Measurements from ENCODE around the gene SIRPB2.
A peak's percentile ranks its signal among the peaks of the same experiment; 100 is the strongest.

The SIRPB2 gene

DNA sequence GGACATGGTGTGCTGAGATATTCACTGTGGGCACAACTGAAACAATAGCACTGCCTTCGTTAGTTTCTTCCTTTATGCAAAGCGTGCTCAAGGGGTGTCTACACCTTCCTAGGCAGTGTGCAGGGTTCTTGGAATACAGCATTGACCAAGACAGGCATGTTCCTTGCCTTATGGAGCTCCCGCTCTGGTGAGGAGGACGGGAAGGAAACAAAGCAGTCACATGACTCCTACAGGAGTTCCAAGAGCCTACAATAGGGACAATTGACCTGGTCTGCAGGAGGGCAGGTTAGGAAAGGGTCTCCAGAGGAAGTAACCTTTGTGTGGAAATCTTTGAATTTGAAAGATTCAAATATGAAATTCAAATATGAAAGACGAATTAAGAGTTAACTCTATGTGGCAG lies 25.8 kb upstream of the SIRPB2 start:
- TF ChIP-seq, protein P1, sequence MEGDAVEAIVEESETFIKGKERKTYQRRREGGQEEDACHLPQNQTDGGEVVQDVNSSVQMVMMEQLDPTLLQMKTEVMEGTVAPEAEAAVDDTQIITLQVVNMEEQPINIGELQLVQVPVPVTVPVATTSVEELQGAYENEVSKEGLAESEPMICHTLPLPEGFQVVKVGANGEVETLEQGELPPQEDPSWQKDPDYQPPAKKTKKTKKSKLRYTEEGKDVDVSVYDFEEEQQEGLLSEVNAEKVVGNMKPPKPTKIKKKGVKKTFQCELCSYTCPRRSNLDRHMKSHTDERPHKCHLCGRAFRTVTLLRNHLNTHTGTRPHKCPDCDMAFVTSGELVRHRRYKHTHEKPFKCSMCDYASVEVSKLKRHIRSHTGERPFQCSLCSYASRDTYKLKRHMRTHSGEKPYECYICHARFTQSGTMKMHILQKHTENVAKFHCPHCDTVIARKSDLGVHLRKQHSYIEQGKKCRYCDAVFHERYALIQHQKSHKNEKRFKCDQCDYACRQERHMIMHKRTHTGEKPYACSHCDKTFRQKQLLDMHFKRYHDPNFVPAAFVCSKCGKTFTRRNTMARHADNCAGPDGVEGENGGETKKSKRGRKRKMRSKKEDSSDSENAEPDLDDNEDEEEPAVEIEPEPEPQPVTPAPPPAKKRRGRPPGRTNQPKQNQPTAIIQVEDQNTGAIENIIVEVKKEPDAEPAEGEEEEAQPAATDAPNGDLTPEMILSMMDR (IDR thresholded peaks at IDR 0.05), result no peak
- no peak overlapping the region for H3K4me3 ChIP-seq
- no peak for DNase-seq (ENCODE audit: low spot score)
- H3K27ac ChIP-seq, result no peak overlapping the region

DNA sequence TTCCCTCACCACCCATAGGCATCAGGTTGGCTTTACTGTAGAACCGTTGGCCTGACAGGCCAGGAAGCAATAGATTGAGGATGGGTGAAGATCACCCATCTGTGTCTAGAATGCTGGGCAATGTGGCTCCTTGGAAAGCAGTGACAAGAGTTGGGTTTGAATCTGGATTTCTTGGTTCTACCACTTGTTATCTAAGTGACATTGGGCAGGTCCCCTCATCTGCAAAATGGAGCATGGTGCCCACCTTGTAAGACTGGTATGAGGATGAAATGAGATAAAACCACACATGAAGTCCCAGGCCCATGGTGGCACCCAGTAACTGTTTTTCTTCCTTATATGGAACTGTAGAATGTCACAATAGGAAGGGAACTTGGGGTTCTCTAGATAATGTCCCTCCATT lies 22.6 kb upstream of the SIRPB2 start:
- TF ChIP-seq, protein P1 (IDR thresholded peaks at IDR 0.05), result no peak
- DNase-seq (ENCODE audit: low spot score), result no peak
- no peak overlapping the region for H3K4me3 ChIP-seq
- no peak overlapping the region for H3K27ac ChIP-seq

DNA sequence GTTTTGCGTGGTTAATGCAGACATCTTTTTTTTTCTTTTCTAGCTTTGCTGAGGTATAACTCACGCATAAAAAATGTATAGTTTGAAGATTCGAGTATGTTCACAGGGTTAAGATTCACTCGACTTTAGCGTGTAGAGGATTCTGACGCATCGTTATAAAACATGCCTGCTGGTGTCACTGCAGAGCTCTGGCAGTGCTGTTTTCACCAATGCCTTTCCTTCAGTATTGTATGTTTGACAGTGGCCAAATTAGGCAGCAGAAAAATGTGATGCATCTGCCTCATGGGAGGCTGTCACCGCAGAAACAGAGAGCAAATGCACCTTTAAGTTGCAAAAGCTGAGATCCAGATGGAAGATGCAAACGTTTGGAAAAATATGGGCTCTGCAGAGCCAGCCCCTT lies 18.0 kb upstream of the SIRPB2 start:
- TF ChIP-seq, protein P1 (IDR thresholded peaks at IDR 0.05), result no peak
- DNase-seq (ENCODE audit: low spot score), result no peak
- Histone ChIP-seq H3K4me3 (no peak overlapping the region), H3K27ac (no peak overlapping the region)

DNA sequence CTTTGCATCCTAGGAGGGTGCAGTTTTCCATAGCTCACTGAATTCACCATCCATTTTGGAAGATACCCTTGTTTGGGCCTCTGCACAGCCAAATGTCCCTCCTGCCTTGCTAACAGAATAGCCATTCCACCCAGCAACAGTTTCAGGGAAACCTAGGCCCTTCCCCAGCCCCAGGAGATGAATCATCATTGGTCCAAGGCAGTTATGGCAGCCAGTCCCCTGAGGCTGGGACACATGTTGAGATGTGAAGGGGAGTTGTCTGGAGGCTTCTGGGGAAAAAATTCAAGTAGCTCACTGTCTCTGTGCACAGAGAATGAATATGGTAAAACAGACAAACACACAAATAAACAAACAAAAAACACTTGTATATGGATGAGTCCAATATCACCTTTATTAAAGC lies 17.4 kb upstream of the SIRPB2 start:
- H3K27ac ChIP-seq, result no peak overlapping the region
- no peak for DNase-seq (ENCODE audit: low spot score)
- TF ChIP-seq, protein P1 (IDR thresholded peaks at IDR 0.05), result no peak
- H3K4me3 ChIP-seq, result no peak overlapping the region

DNA sequence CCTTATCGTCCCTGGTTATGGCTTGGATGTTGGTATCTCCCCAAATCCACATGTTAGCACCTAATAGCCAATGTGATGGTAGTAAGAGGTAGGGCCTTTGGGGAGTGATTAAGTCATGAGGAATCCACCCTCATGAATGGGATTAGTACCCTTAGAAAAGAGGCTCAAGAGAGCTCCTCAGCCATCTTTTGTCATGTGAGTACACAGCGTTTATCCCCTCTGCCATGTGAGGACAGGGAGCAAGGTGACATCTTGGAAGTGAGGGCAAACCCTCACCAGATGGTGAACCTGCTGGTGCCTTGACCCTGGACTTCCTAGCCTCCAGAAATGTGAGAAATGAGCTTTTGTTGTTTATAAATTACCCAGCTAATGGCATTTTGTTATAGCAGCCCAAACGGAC lies 16.1 kb upstream of the SIRPB2 start:
- DNase-seq (ENCODE audit: low spot score), result no peak
- no peak overlapping the region for H3K4me3 ChIP-seq
- no peak overlapping the region for H3K27ac ChIP-seq
- TF ChIP-seq, protein P1 (IDR thresholded peaks at IDR 0.05), result no peak

DNA sequence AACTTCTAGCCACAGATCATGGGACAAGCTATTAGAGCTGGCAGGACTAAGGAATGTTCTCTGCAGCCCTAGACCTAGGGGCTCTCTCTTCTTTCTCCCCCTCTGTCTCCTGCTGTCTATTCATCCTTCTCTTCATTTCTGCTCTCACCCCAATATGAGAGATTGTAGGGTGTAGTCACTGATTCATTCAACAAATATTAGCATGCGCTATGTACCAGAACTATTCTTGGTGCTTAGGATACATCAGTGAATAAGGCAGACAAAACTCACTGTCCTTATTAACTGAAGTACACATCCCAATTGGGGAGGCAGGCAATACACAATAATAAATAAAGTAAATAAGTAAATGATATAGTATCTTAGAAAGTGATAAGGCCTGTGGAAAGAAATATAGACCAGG lies 14.7 kb upstream of the SIRPB2 start:
- no peak overlapping the region for H3K4me3 ChIP-seq
- TF ChIP-seq, protein P1 (IDR thresholded peaks at IDR 0.05), result no peak
- H3K27ac ChIP-seq, result no peak overlapping the region
- DNase-seq (ENCODE audit: low spot score), result no peak

DNA sequence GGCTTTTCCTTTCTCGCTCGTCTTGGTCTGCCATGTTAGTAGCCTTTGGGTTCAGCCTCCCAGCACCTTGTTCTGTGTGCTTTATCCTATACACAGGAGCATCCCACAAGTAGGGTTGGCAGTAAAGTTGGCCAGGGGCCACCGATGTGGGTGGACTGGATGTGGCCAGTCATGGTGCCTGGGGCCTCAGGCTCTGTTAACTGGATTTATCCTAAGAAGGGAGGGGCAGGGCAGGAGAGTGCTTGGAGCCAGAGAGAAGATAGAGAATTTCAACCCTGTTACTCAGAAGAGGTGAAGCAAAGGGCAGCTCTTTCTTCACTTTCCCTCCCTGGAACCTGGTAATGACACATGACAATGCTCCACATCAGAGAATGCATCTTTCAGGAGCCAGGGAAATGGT lies 14.1 kb upstream of the SIRPB2 start:
- Histone ChIP-seq H3K27ac (no peak overlapping the region), H3K4me3 (no peak overlapping the region)
- TF ChIP-seq, protein P1 (IDR thresholded peaks at IDR 0.05), result no peak
- peak; percentile 46 for DNase-seq (ENCODE audit: low spot score)
